ENCODE data around the gene SDF4.
"Not testable (repeated sequence)": the region's sequence is repeated elsewhere in the genome, so short reads cannot be mapped to it uniquely, and the experiment has no call there.

Gene SDF4

DNA sequence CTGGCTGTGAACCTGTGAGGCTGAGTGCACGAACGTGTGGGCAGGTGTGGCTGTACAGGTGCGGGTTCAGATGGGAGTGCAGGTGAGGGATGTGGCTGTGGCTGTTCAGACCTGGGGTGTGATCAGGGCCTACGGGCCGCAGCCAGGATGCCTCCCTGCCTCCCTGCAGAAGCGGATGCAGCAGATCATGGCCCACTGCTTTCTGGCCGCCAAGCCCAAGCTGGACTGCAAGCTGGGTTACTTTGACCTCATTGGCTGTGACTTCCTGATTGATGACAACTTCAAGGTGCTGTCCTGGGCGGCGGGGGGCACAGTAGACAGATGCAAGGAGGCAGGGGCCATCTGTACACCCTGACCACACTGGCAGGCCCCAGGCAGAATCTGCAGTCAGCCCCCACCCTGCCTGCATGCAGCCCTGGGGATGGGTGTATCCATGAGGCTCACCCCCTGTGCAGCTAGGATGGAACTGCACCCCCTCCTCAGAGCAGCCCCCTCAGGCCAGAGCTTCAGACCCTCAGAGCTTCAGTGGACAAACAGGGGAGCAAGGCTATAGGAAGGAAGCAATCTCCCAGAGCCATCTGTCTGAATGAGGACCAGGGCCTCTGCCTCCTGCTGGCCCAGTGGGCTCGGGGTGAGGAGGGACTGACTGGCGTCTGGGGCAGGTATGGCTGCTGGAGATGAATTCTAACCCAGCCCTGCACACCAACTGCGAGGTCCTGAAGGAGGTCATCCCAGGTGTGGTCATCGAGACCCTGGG is 35.2 kb downstream of the SDF4 start:
- no peak for DNase-seq

DNA sequence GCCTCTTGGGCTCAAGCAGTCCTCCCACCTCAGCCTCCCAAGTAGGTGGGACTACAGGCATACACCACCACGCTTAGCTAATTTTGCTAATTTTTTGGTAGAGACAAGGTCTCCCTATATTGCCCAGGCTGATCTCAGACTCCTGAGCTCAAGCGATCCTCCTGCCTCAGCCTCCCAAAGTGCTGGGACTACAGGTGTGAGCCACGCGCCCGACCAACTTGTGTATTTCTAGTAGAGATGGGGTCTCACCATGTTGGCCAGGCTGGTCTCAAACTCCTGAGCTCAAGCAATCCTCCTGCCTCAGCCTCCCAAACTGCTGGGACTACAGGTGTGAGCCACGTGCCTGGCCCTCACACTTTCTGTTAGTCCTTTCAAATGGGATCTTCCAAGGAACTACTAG is 36.1 kb downstream of the SDF4 start:
- not testable (repeated sequence) for DNase-seq

DNA sequence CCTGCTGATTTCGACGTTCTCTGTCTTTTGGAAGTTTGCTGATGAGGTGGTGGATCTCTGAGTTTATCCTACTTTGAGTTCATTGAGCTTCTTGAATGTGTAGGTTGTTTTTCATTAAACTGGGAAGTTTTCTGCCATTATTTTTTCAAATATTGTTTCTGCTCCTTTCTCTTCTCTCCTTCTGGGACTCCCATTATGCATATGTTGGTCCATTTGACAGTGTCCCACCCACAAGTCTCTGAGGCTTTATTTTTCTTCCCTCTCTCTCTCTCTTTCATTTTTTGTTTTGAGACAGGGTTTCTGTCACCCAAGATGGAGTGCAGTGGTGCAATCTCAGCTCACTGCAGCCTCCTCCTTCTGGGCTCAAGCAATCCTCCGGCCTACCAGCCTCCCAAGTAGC is 37.1 kb downstream of the SDF4 start:
- no peak for DNase-seq

DNA sequence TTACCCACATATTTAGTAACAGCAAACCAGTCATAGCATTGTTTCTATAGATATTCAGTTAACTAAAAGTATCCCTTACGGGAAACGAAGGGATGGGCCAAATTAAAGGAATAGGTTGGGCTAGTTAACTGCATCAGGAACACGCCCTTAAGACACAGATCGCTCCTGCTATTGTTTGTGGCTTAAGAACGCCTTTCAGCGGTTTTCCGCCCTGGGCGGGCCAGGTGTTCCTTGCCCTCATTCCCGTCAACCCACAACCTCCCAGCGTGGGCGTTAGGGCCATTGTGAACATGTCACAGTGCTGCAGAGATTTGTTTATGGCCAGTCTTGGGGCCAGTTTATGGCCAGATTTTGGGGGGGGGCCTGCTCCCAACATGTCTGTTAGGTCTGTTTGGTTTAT is 40.1 kb downstream of the SDF4 start:
- no peak for DNase-seq

DNA sequence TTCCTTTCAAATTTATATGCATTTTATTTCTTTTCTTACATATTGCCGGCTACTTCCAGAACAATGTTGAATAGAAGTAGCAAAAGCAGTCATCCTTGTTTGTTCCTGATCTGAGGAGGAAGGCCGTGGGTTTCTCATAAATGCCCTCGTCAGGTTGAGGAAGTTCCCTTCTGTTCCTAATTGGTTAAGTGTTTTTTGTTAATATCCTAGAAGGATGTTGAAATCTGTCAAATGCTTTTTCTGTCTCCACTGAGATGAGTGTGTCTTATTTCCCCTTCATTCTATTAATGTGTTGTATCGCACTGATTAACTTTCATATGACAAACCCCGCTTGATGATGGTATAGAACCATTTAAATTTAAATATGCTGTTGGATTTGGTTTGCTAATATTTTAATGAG is 42.7 kb downstream of the SDF4 start:
- no peak for DNase-seq

DNA sequence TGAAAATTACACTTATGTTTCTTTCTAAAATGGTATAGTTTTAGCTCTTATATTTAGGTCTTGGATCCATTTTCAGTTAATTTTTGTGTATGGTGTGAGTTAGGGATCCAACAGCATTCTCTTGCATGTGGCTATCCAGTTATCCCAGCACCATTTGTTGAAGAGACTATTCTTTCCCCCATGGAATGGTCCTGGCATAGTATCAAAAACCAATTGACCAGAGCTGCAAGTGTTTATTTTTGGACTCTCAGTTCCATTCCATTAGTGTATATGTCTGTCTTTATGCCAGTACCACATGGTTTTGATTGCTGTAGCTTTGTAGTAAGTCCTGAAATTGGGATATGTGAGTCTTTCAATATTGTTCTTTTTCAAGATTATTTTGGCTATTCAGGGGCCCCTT is 43.9 kb downstream of the SDF4 start:
- no peak for DNase-seq

DNA sequence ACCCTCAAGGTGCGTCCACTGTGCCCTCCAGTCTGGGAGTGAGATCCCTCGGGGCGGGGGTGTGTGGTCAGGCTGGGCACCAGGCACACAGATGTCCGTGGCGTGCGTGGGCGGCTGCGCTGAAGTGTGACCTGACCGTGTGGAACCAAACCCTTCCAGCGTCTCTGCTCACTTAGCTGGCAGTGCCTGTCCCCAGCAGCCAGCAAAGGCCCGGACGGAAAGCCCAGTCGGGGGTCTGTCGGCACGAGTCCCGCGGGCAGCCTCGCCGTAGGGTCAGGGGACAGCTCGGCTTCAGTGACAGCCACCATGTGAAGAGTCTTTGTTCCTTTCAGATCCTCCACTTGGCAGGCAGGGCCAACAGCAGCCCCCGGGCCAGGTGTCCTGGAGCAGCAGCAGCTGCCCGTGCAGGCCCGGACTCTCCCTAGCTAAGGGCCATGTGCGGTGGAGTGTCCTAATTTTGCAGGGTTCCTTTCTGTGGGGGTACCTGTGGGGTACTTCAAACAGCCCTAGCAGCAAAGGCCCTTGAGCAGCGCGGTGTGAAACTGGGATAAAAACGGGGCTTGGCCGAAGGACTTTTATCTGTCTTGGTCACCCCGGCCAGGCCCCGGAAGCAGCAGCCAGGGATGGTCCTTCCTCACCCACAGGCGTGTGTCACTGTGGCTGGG is 46.6 kb downstream of the SDF4 start:
- no peak for DNase-seq

DNA sequence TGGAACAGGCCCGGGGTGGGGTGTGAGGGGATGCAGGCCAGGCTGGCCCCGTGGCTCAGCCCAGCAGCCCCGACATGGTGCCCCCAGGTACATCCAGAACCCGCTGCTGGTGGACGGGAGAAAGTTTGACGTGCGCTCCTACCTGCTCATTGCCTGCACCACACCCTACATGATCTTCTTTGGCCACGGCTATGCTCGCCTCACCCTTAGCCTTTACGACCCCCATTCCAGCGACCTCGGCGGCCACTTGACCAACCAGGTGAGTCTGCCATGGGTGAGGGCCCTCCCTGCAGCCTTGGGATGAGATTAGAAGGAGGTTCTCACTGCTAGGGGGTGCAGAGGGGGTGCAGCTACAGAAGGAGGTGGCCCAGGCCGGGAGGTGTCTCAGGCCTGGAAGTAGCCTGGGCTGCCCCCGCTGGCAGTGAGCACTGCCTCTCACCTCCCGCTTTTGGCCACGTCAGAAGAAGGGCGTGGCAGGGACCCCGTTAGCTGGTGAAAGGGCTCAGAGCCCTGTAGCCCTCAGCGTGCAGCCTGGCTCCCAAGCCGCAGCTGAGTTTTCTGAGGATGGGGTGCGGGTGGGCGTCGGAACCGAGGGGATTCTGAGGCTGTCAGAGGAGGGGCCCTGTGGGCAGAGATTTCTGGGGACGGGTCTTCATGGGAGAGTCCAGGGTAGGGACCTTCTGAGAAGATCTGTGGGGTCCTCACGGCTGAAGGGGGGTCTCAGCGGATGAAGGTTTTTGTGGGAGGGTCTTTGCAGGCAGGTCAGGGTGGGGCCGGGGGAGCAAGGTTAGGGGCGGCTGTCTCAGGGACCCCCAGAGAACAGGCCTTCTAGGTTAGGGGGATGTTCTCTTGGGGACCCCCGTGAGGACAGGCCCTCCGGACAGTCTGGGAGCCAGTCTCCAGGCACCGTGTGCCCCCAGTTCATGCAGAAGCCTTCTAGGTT is 47.7 kb downstream of the SDF4 start:
- no peak for DNase-seq

DNA sequence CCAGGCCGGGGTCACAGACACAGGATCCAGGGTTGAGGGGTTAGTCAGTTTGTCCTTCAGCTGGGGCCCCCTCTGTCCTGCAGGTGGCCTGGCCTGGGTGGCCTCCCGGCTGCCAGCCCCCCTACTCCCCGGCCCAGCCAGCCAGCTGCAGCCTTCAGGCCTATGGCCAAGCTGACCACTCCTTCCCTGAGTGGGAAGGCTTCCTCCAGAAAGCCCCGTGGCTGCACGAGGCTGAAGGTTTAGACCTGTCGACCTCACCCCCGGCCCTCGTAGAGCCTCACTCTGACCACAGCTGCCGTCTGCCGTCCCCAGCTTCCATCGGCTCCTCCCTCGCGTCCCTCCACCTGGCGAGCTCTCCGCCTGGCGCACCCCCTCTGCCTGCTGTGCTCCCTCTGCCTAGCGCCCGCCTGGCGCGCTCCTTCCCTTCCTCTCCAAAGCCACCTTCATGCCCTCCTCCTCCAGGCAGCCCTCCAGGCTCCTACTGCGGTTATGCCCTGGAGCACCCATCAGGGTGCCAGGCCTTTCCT is 48.5 kb downstream of the SDF4 start:
- no peak for DNase-seq

DNA sequence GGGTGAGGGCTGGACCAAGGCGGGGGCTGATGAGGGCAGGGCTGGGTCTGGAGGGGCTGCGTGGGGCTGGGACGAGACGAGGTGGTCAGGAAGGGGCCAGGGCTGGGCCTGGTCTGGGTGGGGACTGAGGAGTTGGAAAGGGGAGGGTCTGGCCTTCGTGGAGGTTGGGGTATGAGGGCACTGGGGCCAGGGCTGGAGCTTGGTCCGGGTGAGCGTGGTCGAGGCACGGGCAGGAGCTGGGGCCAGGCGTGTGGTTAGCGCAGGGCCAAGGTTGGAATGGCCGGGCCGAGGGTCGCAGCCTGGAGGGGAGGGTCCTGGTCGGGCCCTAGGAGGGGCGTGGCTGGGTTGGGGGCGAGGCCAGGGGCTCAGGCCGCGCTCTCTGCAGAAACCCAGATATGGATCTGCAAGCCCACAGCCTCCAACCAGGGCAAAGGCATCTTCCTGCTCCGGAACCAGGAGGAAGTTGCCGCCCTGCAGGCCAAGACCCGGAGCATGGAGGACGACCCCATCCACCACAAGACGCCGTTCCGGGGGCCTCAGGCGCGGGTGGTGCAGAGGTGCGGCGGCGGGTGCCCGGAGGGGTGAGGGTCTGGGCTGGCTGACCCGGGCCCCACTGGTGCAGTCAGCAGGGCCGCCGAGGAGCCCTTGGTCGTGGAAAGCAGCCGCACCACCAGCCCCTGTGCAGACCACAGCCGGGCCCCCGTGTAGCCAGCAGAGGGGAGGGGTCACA is 49.1 kb downstream of the SDF4 start:
- no peak for DNase-seq

DNA sequence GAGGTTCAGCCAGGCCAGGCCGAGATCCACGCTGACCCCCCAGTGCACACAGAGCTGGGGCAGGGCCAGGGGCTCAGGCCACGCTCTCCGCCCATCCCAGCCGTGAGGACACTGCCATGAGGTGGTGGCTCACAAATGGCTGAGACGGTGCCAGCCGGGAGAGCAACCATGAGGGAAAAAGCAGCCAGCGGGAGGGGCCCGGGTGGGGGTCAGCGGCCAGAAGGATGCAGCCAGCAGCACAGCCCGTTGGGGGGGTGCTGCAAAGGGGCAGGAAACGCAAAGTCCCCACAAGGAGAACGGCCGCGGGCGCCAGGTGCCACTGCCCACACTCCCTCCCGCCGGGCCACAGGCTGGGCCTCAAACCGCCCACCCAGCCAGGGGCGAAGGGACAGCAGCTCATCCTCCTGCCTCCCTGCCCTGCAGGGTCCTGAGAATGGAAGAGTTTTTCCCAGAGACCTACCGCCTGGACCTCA is 49.8 kb downstream of the SDF4 start:
- DNase-seq, result no peak

DNA sequence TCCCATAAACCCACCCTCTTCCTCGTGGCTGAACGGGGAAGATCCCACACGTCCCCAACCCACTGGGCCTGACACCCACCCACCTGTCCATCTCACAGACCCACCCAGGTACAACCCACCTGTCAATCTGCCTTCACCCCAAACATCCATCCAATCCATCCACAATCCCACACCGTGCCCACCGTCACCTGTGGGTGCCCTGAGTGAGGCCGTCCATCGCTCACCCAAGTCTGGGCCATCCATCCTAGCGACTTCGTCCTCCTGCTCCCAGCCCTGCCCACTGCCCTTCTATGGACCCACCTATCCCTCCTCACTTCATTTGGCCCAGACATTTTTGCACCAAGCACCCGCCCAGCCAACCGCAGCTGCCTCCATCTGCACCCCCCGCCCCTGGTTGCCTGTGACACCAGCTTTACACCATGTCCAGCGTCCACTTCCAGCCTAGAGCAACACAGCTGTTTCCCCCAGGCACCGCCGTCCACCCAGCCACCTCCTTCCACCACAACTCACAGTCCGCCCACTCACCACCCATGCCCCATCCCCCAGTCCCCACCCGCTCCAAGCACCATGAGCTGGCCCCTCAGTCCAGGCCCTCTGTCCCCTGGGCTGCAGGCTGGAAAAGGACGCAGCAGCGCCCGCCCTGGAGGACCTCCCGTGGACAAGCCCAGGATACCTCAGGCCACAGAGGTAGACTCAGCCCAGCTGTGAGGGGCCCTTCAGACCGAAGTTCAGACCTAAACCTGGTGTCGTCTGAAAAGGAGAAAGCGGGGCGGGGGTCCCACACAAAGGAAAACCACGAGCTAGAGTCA is 50.5 kb downstream of the SDF4 start:
- DNase-seq, result no peak

DNA sequence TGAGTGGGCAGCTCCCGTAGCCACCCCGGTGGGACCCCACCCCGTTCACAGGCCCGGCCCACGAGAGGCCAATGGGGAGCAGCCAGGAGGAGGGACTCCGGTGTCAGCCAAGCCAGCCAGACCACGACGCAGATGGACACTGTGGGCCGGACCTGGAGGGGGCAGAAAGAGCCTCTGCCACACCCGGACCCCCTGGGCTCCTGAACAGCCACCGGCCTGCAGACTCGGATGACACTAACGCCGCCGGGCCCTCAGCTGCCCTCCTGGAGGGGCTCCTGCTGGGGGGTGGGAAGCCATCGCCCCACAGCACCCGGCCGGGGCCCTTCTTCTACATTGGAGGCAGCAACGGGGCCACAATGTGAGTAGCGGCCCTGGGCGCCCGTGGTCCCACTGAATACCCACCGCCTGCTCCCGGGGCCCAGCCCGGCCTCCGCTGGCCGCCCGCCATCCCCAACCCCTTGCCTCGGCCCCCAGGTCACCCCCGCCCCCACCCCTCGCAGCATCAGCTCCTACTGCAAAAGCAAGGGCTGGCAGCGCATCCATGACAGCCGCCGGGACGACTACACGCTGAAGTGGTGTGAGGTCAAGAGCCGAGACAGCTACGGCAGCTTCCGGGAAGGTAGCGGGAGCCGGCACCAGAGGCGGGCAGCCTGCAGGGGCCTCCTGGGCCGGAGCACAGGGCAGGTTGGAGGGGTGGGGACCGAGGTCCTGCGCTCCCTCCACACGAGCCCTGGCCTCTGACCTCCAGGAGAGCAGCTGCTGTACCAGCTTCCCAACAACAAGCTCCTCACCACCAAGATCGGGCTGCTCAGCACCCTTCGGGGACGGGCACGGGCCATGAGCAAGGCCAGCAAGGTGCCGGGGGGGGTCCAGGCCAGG is 51.6 kb downstream of the SDF4 start:
- no peak for DNase-seq

DNA sequence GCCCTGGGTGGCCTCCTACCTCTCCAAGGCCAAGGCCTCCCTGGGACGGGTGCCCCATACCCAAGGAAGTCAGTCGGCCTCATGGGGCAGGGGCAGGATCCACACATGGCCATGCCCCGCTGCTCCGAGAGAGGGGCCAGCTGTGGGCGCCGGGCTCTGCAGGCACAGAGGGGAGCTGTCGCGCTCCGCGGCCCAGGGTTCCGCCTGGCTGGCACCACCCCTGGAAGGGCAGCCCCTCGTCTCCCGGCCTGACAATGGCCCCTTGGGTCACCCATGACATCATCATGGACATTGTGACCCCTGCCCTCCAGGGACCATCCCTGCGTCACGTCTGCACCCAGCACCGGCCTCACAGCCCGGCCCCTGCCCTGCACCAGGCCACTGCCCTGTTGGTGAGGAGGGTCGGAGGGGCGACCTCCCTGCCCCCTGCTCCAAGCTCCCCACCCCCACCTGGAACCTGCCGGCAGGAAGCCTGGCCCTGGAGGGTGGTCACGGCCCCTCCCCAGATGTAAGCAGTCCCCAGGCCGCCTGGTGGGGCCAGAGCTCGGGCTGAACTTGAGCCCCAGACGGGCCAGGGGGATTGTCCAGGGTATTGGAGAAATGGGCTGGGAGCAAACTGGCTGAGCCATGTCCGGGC is 52.3 kb downstream of the SDF4 start:
- DNase-seq, result no peak

DNA sequence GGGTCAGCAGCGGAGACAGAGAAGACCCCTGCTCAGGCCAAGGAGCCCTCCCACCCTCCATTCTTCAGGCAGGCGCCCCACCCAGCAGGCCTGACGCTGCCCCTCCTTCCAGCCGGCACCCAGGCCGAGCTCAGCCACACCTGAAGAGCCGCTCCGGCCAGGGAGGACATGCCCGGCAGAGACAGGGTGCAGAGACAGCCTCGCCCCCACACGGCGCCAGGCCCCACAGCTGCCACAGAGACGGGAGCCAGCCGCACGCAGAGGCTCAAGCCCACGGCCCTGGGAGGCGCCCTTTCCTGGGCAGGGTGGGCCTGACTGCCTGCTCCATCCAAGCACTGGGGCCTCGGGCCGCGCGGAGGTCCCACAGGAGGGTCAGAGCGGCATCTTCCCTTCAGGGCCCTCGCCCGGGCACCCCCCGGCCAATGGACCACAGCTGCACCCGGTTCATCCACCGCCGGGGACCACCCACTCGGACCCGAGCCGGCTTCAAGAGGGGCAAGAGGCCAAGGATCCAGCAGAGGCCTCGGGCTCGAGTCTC is 52.9 kb downstream of the SDF4 start:
- no peak for DNase-seq

DNA sequence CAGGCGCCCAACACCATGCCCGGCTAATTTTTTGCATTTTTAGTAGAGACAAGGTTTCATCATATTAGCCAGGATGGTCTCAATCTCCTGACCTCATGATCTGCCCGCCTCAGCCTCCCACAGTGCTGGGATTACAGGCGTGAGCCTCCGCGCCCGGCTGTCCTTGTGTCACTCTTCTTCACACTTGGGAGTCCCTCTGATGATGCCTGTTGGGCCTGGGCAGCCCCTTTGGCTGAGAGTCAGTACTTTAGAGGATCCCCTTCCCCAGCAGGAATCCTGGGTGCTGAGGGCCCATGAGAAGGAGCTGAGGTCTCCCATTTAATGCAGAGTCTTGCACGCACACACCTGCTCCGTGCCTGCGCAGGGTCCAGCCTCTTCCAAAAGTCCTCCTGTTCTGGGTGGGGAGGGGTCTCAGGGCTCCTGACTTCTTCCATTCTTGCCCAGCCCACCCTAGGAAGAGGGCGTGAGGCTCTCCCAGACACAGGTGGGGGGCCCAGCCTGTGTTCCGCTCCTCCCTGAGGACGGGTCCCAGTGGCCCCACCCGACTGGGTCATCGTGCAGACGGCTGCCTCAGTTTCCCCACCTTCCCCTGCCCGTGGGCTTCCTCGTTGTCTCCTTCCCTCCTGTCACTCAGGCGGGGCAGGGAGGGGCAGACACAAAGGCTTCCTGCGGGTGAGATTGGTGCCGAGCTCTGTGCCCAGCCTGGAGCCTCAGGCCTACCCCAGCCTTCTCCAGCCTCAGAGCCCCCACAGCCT is 54.2 kb downstream of the SDF4 start:
- no peak for DNase-seq

DNA sequence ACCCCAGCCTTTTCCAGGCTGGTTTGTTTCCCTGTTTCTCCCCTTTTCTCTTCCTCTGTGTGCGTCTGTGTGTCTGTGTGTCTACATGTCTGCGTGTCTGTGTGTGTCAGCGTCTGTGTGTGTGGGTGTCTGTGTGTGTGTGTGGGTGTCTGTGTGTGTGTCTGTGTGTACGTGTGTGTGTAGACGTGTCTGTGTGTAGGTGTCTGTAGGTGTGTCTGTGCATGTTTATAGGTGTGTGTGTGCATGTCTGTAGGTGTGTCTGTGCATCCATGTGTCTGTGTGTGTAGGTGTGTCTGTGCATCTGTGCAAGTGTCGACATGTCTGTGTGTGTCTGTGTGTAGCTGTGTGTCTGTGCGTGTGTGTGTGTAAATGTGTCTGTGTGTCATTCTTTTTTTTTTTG is 54.9 kb downstream of the SDF4 start:
- DNase-seq, result no peak

DNA sequence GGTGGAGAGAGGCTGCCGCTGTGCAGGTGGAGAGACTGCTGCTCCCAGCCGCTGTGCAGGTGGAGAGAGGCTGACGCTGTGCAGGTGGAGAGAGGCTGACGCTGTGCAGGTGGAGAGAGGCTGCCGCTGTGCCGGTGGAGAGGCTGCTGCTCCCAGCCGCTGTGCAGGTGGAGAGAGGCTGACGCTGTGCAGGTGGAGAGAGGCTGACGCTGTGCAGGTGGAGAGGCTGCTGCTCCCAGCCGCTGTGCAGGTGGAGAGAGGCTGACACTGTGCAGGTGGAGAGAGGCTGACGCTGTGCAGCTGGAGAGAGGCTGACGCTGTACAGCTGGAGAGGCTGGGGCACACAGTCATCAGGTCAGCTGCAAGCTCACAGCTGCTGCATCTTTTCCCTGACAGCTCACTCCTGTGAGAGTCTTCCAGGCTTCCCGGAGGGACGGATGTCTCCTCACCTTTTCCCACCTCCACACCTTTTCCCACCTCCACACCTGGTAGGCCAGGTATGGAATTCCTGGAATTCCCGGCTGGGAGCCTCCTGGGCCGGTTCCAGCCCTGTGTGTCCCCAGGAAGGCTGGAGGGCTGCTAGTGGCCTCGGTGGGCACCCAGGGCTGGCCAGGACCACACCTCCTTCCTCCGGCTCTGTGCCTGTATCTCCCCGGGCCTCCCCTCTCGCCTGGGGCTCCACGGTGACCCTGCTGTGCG is 55.6 kb downstream of the SDF4 start:
- DNase-seq, result peak; percentile 38
